ENCODE measurements around the gene RGL1.

The RGL1 gene

GRCh38 chr1:183879966-183880365 is 75.0 kb downstream of the RGL1 start:
- no peaks in the 10 kb centered on the region for H3K36me3 Mint-ChIP-seq (ENCODE audit: low read depth)
- no peak overlapping the region for H3K27ac Mint-ChIP-seq

GRCh38 chr1:183880531-183881243 is 75.8 kb downstream of the RGL1 start:
- Mint-ChIP-seq H3K4me3 (no peak overlapping the region), H3K27me3 (no peaks in the 10 kb centered on the region), H3K27ac (no peak overlapping the region), H3K4me1 (ENCODE audit: low read depth) (no peaks in the 10 kb centered on the region), H3K9me3 (no peaks in the 10 kb centered on the region), H3K36me3 (ENCODE audit: low read depth) (no peaks in the 10 kb centered on the region)

More at GRCh38 chr1:183879966-183880365, 75.0 kb downstream of the RGL1 start:
- Mint-ChIP-seq H3K4me1 (ENCODE audit: low read depth) (no peaks in the 10 kb centered on the region), H3K4me3 (no peak overlapping the region), H3K27me3 (no peaks in the 10 kb centered on the region), H3K9me3 (no peaks in the 10 kb centered on the region)

GRCh38 chr1:183881387-183882131 is 76.6 kb downstream of the RGL1 start:
- H3K36me3 Mint-ChIP-seq (ENCODE audit: low read depth) = no peaks in the 10 kb centered on the region
- no peak overlapping the region for H3K4me3 Mint-ChIP-seq
- no peak overlapping the region for H3K27ac Mint-ChIP-seq
- no peaks in the 10 kb centered on the region for H3K9me3 Mint-ChIP-seq
- no peaks in the 10 kb centered on the region for H3K4me1 Mint-ChIP-seq (ENCODE audit: low read depth)
- H3K27me3 Mint-ChIP-seq = no peaks in the 10 kb centered on the region

- no peak overlapping the region for H3K27ac Mint-ChIP-seq
- H3K4me1 Mint-ChIP-seq (ENCODE audit: low read depth) = peaks cover 1% of the 10 kb centered on the region
- H3K36me3 Mint-ChIP-seq (ENCODE audit: low read depth) = no peaks in the 10 kb centered on the region
- no peak overlapping the region for H3K4me3 Mint-ChIP-seq
- no peaks in the 10 kb centered on the region for H3K9me3 Mint-ChIP-seq
- H3K27me3 Mint-ChIP-seq = no peaks in the 10 kb centered on the region
These were observed 77.6 kb downstream of the RGL1 start for GRCh38 chr1:183882335-183883167.

- H3K27me3 Mint-ChIP-seq = no peaks in the 10 kb centered on the region
- no peak overlapping the region for H3K27ac Mint-ChIP-seq
- H3K9me3 Mint-ChIP-seq = no peaks in the 10 kb centered on the region
- no peak overlapping the region for H3K4me3 Mint-ChIP-seq
- H3K4me1 Mint-ChIP-seq (ENCODE audit: low read depth) = peaks cover 12% of the 10 kb centered on the region
- no peaks in the 10 kb centered on the region for H3K36me3 Mint-ChIP-seq (ENCODE audit: low read depth)
These were observed 78.7 kb downstream of the RGL1 start for GRCh38 chr1:183883623-183884022.

- Mint-ChIP-seq H3K27ac (no peak overlapping the region), H3K27me3 (no peaks in the 10 kb centered on the region), H3K36me3 (ENCODE audit: low read depth) (no peaks in the 10 kb centered on the region), H3K9me3 (no peaks in the 10 kb centered on the region), H3K4me1 (ENCODE audit: low read depth) (peaks cover 21% of the 10 kb centered on the region), H3K4me3 (no peak overlapping the region)
These were observed 79.6 kb downstream of the RGL1 start for GRCh38 chr1:183884526-183884925.

- H3K27me3 Mint-ChIP-seq = no peaks in the 10 kb centered on the region
- no peak overlapping the region for H3K27ac Mint-ChIP-seq
- H3K4me1 Mint-ChIP-seq (ENCODE audit: low read depth) = peaks cover 22% of the 10 kb centered on the region
- H3K4me3 Mint-ChIP-seq = no peak overlapping the region
- H3K36me3 Mint-ChIP-seq (ENCODE audit: low read depth) = no peaks in the 10 kb centered on the region
- H3K9me3 Mint-ChIP-seq = no peaks in the 10 kb centered on the region
These were observed 80.3 kb downstream of the RGL1 start for GRCh38 chr1:183885142-183885735.

GRCh38 chr1:183886083-183886828 is 81.3 kb downstream of the RGL1 start:
- Mint-ChIP-seq H3K27me3 (no peaks in the 10 kb centered on the region), H3K4me1 (ENCODE audit: low read depth) (peaks cover 22% of the 10 kb centered on the region), H3K36me3 (ENCODE audit: low read depth) (no peaks in the 10 kb centered on the region), H3K4me3 (no peak overlapping the region), H3K9me3 (no peaks in the 10 kb centered on the region), H3K27ac (no peak overlapping the region)

GRCh38 chr1:183886853-183887252 is 81.9 kb downstream of the RGL1 start:
- no peaks in the 10 kb centered on the region for H3K9me3 Mint-ChIP-seq
- H3K27ac Mint-ChIP-seq = no peak overlapping the region
- peaks cover 22% of the 10 kb centered on the region for H3K4me1 Mint-ChIP-seq (ENCODE audit: low read depth)
- no peaks in the 10 kb centered on the region for H3K27me3 Mint-ChIP-seq
- no peak overlapping the region for H3K4me3 Mint-ChIP-seq
- H3K36me3 Mint-ChIP-seq (ENCODE audit: low read depth) = no peaks in the 10 kb centered on the region

- Mint-ChIP-seq H3K4me3 (peak overlapping the region; percentile 12), H3K36me3 (ENCODE audit: low read depth) (no peaks in the 10 kb centered on the region), H3K4me1 (ENCODE audit: low read depth) (peaks cover 22% of the 10 kb centered on the region), H3K9me3 (no peaks in the 10 kb centered on the region), H3K27ac (no peak overlapping the region), H3K27me3 (no peaks in the 10 kb centered on the region)
These were observed 83.2 kb downstream of the RGL1 start for GRCh38 chr1:183887826-183888819.

GRCh38 chr1:183889095-183889494 is 84.2 kb downstream of the RGL1 start:
- Mint-ChIP-seq H3K36me3 (ENCODE audit: low read depth) (no peaks in the 10 kb centered on the region), H3K9me3 (no peaks in the 10 kb centered on the region), H3K4me3 (no peak overlapping the region), H3K27me3 (no peaks in the 10 kb centered on the region), H3K27ac (no peak overlapping the region), H3K4me1 (ENCODE audit: low read depth) (peaks cover 22% of the 10 kb centered on the region)

- H3K4me3 Mint-ChIP-seq = no peak overlapping the region
These were observed 86.4 kb downstream of the RGL1 start for GRCh38 chr1:183891158-183891856.

GRCh38 chr1:183892351-183892793 is 87.5 kb downstream of the RGL1 start:
- Mint-ChIP-seq H3K36me3 (ENCODE audit: low read depth) (no peaks in the 10 kb centered on the region), H3K4me1 (ENCODE audit: low read depth) (peaks cover 36% of the 10 kb centered on the region), H3K9me3 (no peaks in the 10 kb centered on the region), H3K27me3 (no peaks in the 10 kb centered on the region), H3K27ac (no peak overlapping the region), H3K4me3 (no peak overlapping the region)

More at GRCh38 chr1:183891158-183891856, 86.4 kb downstream of the RGL1 start:
- Mint-ChIP-seq H3K27ac (no peak overlapping the region), H3K4me1 (ENCODE audit: low read depth) (peaks cover 27% of the 10 kb centered on the region), H3K27me3 (no peaks in the 10 kb centered on the region), H3K9me3 (no peaks in the 10 kb centered on the region), H3K36me3 (ENCODE audit: low read depth) (no peaks in the 10 kb centered on the region)
